8988T (cell line): Measurements from ENCODE around the gene TMEM151B.
"Not testable (repeated sequence)": the region's sequence is repeated elsewhere in the genome, so short reads cannot be mapped to it uniquely, and the experiment has no call there.

ENCODE experiments used
- DNase-seq: peaks from one replicate; pipeline ENCODE4 v3.0.0; 2011

TMEM151B gene

GRCh38 chr6:44309092-44309491 is 38.8 kb downstream of the TMEM151B start:
- DNase-seq = no peak

DNA sequence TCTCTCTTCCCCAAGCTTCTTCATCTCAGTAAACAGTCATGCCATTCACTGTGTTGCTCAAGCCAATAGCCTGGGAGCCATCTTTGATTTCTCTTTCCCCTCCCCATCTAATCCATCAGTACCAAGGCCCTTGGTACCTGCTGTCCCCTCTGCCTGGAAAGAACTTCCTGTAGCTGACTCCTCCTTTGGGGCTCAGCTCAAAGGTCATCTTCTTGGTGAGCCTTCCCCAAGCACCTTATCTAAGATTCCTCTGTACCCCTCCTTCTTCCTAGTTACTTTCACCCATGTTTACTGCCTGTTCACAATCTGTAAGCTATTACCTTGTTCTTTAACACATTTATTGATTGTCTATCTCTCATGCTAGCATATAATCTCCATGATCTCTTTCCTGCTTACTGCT is 39.4 kb downstream of the TMEM151B start:
- no peak for DNase-seq

- no peak for DNase-seq
Observed at GRCh38 chr6:44310241-44310640, 40.0 kb downstream of the TMEM151B start.

DNA sequence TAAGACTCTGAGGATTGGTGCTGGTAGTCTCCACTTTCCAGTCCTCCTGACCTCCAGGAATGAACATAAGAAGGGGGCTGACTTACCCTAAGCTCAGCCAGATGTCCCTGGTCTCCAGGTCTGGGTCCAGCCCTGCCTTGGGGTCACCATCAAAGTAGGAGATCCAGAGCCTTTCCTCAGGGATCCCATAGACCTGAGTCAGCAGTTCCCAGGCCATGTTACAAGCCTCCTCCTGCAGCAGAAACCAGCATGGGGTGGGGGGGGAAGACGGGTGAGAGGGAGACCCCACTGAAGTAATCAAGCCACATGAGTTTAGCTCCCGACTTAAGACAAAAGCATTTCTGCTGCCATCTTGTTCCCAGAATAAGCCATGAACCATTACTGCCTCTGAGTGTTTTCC is 41.1 kb downstream of the TMEM151B start:
- no peak for DNase-seq

DNA sequence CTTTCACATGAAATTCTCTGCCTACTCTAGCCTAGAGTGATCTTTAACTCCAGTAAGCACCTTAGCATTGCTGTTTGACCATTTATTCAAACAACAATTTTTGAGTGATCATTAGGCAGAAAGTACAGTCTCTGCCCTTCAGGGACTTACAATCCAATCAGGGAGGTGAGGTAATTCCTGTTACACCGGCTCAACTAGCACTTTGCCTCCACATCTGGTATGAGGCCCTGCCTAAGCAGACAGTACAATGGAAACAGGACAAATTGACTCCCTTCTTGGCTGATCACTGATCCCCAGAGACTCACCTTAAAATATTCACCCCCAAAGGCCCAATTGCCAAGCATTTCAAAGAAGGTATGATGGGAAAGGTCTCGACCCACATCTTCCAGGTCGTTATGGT is 41.5 kb downstream of the TMEM151B start:
- no peak for DNase-seq

DNA sequence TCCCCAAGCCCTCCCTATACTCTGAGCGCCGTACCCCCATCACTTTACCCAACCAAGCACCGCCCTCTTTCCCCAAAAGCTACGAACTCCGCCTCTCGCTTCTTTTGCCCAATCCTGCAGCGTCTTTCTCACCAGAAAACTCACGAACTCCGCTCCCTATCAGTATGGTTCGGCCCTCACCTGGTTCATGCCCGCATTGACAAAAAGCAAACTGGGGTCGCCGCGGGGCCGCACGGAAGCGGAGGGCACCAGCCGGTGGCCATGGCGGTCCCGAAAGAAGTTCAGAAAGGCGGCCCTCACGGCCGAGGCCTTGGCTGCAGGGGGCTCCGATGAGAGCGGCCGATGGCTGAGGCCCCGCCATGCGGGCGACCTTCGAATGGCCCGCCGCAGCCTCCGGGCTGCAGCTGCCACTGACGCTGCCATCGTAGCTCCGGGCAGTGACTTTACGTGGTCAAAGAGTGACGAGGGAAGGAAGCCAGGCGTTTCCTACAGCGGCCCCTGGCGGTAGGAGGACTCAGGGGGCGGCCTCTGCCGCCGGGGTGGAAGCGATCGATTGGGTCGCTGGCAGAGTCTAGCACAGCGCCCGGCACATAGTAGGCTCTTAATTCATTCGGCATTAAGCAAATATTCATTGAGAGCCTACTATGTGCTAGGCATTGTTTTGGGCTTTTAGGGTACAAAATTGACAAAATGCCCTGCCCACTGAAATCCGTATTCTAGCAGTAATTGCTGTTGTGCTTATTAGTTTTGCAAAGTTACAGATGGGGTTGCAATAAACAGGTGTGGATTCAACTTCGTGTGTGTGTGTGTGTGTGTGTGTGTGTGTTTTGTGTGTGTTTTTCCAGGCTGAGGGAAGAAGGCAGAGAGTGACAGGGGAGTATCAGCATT is 42.9 kb downstream of the TMEM151B start, which contains the start of gene AARS2:
Gene AARS2 (minus strand): TSS at position 447 of the 888 bp plus-strand sequence. CDS start 24 bp downstream, at position 423.
- peak; percentile 65 for DNase-seq

GRCh38 chr6:44314657-44315056 is 44.4 kb downstream of the TMEM151B start:
- not testable (repeated sequence) for DNase-seq

DNA sequence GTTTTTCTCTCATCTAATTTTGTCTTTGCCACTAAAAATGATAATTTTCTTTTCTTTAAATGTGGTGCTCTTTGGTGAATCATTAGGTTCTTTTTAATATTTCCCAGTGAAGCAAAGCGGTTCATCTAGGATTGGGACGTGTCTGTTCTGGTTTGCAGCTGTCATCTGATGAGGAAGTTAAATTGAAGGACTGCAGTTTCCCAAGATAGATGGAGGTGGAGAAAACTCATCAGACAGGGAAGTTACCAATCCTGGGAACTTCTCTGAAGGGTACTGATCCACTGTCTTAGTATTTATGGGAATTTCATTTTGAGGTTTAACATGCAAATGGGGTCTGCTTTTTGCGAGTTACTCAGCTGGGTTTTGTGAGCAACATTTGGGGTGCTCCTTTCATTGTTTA is 45.3 kb downstream of the TMEM151B start:
- no peak for DNase-seq

- DNase-seq = no peak
Observed at GRCh38 chr6:44315951-44316350, 45.7 kb downstream of the TMEM151B start.

DNA sequence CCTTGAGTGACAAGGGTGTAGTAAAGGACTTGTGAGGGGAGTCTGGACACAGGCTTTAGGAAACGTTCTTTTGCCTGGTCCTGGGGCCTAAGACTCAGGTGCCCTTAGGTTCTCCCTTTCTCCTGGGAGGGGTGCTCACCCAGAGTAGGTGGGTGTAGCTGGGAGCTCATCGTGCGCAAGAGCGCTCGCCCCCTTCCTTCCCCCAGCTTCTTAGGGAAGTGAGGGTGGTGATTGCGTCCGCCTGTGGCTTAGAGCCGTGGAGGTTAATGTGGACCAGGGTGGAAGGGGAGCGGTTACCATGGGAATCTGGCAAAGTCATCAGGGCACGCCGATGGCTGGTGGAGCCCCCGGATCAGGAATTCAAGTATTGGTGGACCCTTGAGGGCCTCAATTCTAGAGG is 46.2 kb downstream of the TMEM151B start:
- no peak for DNase-seq

GRCh38 chr6:44317136-44317631 is 46.9 kb downstream of the TMEM151B start:
- not testable (repeated sequence) for DNase-seq

DNA sequence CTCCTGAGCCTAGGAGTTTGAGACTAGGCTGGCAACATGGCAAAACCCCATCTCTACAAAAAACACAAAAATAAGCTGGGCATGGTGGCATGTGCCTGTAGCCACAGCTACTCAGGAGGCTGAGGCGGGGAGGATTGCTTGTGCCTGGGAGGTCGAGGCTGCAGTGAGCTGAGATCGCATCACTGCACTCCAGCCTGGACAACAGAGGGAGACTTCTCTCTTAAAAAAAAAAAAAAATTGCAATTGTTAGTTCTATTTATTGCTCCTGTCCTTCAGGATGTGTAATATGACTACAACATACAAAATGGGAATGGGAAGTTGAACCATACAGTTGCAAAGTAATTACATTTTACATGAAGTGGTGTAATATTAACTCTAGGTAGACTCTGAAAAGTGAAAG is 51.0 kb downstream of the TMEM151B start:
- DNase-seq = no peak

- no peak for DNase-seq
Observed at GRCh38 chr6:44327096-44327495, 56.8 kb downstream of the TMEM151B start.

DNA sequence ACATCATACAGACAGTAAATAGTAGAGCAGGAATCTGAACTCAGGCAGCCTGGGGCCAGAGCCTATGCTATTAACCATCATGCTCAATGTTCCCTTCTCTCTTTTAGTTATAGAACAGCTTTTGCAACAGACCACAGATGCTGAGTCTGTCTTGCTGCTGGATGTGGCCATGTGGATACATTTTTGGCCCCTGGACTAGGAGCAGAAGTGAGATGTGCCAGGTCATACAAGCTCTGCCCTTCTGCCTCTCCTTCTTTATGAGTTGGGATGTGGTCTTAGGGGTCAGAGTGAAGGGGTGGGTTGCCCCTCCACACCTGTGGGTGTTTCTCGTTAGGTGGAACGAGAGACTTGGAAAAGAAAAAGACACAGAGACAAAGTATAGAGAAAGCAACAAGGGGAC is 57.5 kb downstream of the TMEM151B start:
- DNase-seq = no peak

DNA sequence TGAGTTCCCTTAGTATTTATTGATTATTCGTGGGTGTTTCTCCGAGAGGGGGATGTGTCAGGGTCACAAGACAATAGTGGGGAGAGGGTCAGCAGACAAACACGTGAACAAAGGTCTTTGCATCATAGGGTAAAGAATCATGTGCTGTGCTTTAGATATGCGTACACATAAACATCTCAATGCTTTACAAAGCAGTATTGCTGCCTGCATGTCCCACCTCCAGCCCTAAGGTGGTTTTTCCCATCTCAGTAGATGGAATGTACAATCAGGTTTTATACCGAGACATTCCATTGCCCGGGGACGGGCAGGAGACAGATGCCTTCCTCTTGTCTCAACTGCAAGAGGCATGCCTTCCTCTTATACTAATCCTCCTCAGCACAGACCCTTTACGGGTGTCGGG is 58.0 kb downstream of the TMEM151B start:
- not testable (repeated sequence) for DNase-seq

DNA sequence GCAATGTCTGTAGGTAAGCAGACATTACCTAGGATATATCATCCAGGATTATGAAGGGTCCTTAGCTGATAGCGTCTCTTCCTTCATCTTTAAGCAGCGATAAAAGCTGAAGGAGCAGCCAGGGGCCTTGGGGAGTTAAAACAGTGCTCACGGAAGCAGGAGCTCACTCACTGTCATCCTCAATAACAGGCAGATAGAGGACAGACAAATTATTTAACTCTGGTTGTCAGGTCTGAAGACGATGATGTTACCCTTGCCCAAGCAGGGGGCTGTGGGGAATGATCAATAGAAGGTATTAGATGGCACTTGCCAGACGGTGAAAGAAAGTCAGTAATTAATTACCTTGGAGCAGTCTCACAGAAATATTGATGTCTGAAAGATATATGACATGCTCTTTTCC is 59.6 kb downstream of the TMEM151B start:
- no peak for DNase-seq

DNA sequence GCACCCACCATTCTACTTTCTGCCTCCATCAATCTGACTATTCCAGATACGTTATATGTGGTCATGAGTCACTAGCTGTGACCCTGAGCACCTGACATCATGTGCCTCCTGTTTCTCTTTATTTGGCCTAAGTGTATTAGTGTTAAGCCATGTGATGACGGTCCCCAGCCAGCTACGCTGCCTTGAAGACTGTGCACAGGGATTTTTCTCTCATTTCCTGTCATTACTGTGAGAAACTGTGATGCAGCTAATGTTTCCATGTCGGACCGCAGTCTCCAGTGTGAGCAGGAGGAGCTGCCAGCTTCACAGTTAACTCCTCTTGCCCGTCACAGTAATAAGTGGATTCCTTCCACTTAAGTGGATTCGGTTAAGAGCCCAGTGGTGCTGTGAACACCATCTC is 62.3 kb downstream of the TMEM151B start:
- no peak for DNase-seq

- DNase-seq = no peak
Observed at GRCh38 chr6:44333273-44333919, 63.1 kb downstream of the TMEM151B start.

GRCh38 chr6:44333942-44334341 is 63.7 kb downstream of the TMEM151B start:
- DNase-seq = no peak

GRCh38 chr6:44335631-44336030 is 65.4 kb downstream of the TMEM151B start:
- no peak for DNase-seq

- DNase-seq = no peak
Observed at GRCh38 chr6:44338228-44339122, 68.2 kb downstream of the TMEM151B start.

DNA sequence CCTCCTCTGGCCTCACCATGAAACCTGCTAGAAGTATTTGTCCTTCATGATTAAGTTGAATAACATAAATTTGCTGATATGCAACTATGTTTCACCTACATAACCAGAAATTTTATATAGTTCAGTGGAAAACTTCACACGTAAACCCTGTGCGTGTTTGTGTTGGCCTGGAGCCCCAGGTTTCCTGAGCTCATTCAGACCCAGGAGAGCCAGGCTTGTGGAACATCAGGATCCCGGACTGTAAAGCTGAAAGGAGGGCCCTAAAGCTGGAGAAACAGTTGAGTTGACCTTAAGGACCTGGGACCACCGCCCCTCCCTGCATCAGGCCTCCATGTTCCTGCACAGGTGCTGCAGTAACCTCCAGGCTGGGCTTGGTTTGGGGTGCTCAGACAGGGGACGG is 69.1 kb downstream of the TMEM151B start:
- DNase-seq = no peak
